Mammary epithelial cell (primary cell): ENCODE results near the gene ATP13A3.

ENCODE experiments used
- CTCF ChIP-seq, 2 donors: IDR thresholded peaks in 1 of 2; conservative IDR thresholded peaks in 1 of 2; 2 replicates each; pipeline ENCODE4 v1.5.1; 2011 to 2012; ENCODE audit warnings: inconsistent platforms in 2 of 2, low read length in 2 of 2, mild to moderate bottlenecking in 2 of 2, control low read depth in 1 of 2, low read depth in 1 of 2; ENCODE audit not compliant: insufficient read depth in 1 of 2; ENCODE audit errors: extremely low read depth in 1 of 2
- EZH2 ChIP-seq: IDR thresholded peaks from 2 replicates; pipeline ENCODE4 v1.6.1; 2012; ENCODE audit warnings: low read length, inconsistent platforms, borderline replicate concordance

- no peak for TF ChIP-seq CTCF (conservative IDR thresholded peaks at IDR 0.05 in 1 of 2, IDR thresholded peaks at IDR 0.05 in 1 of 2; ENCODE audit: extremely low read depth in 1 of 2, insufficient read depth in 1 of 2, low read depth in 1 of 2, low read length in 2 of 2)
- TF ChIP-seq EZH2, result no peak
Measured at GRCh38 chr3:194364314-194364651, 122.5 kb downstream of the ATP13A3 start.
